ENCODE measurements around the gene BCL6.

DNA sequence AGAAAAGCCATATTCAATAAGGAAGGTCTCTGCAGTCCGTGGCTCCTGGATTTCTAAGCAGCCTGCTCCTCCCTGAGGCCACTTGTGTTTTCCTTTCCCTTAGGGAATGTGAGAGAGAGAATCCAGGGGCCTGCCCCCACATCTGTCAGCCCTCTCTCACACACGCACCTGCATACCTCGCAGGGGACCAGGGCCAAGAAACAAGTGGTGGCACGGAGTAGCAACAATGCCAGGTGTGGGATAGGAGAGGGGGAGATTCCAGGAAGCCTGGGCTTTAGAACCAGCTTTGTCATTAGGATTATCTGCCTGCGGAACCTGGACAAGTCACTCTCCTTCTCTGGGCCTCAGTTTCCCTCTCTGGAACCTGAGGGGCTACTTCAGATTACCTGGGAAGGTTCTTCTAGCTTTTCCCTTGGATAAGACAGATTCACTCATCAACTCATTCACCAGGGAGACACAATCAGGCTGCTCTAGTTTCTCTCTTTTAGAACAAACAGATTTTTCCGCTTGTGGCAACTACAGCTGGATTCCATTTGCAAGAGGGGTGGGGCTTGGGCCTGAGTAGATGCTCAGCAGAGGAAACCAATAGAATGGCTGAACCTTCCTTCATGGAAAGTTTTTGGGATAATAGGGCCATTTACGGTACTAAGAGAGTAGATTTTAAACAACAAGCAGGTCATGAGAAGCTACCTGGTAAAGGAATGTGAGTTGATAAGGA lies 19.5 kb downstream of the BCL6 start:
- TF ChIP-seq, protein P1, sequence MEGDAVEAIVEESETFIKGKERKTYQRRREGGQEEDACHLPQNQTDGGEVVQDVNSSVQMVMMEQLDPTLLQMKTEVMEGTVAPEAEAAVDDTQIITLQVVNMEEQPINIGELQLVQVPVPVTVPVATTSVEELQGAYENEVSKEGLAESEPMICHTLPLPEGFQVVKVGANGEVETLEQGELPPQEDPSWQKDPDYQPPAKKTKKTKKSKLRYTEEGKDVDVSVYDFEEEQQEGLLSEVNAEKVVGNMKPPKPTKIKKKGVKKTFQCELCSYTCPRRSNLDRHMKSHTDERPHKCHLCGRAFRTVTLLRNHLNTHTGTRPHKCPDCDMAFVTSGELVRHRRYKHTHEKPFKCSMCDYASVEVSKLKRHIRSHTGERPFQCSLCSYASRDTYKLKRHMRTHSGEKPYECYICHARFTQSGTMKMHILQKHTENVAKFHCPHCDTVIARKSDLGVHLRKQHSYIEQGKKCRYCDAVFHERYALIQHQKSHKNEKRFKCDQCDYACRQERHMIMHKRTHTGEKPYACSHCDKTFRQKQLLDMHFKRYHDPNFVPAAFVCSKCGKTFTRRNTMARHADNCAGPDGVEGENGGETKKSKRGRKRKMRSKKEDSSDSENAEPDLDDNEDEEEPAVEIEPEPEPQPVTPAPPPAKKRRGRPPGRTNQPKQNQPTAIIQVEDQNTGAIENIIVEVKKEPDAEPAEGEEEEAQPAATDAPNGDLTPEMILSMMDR (IDR thresholded peaks at IDR 0.05; ENCODE audit: poor library complexity) = no peak
- TF ChIP-seq EZH2 (IDR thresholded peaks at IDR 0.05; ENCODE audit: borderline replicate concordance) = no peak

Measured in hepatocyte (in vitro differentiated cells).